Ishikawa (cell line): Measurements from ENCODE around the gene TBKBP1.

Experiments used
- CEBPB ChIP-seq: IDR thresholded peaks from 2 replicates; pipeline ENCODE4 v1.6.1; 2012
- CREB1 ChIP-seq: IDR thresholded peaks from 2 replicates; pipeline ENCODE4 v1.6.1; 2012; ENCODE audit warnings: low read depth
- EGR1 ChIP-seq: IDR thresholded peaks from 2 replicates; pipeline ENCODE4 v1.6.1; 2012
- EP300 ChIP-seq: IDR thresholded peaks from 2 replicates; pipeline ENCODE4 v1.6.1; 2012; ENCODE audit warnings: borderline replicate concordance
- FOXM1 ChIP-seq: IDR thresholded peaks from 2 replicates; pipeline ENCODE4 v1.6.1; 2012; ENCODE audit warnings: low read depth, borderline replicate concordance
- NFIC ChIP-seq: IDR thresholded peaks from 2 replicates; pipeline ENCODE4 v1.6.1; 2012
- RAD21 ChIP-seq: IDR thresholded peaks from 2 replicates; pipeline ENCODE4 v1.6.1; 2012; ENCODE audit warnings: low read depth
- TAF1 ChIP-seq: IDR thresholded peaks from 2 replicates; pipeline ENCODE4 v1.6.1; 2012; ENCODE audit warnings: low read depth, mild to moderate bottlenecking
- TCF12 ChIP-seq: IDR thresholded peaks from 2 replicates; pipeline ENCODE4 v1.6.1; 2012; ENCODE audit warnings: low read depth
- TEAD4 ChIP-seq: IDR thresholded peaks from 2 replicates; pipeline ENCODE4 v1.6.1; 2012
- YY1 ChIP-seq: IDR thresholded peaks from 2 replicates; pipeline ENCODE4 v1.6.1; 2012; ENCODE audit warnings: low read depth
- ZBTB7A ChIP-seq: IDR thresholded peaks from 2 replicates; pipeline ENCODE4 v1.6.1; 2012; ENCODE audit warnings: low read depth
- TF ChIP-seq, protein P1 (sequence below): IDR thresholded peaks from 2 replicates; pipeline ENCODE4 v1.6.1; 2012; ENCODE audit warnings: low read depth, mild to moderate bottlenecking
- TF ChIP-seq, protein P2 (sequence below): IDR thresholded peaks from 2 replicates; pipeline ENCODE4 v1.6.1; 2012
- TF ChIP-seq, protein P3 (sequence below): IDR thresholded peaks from 2 replicates; pipeline ENCODE4 v1.6.1; 2012

TBKBP1 gene

DNA sequence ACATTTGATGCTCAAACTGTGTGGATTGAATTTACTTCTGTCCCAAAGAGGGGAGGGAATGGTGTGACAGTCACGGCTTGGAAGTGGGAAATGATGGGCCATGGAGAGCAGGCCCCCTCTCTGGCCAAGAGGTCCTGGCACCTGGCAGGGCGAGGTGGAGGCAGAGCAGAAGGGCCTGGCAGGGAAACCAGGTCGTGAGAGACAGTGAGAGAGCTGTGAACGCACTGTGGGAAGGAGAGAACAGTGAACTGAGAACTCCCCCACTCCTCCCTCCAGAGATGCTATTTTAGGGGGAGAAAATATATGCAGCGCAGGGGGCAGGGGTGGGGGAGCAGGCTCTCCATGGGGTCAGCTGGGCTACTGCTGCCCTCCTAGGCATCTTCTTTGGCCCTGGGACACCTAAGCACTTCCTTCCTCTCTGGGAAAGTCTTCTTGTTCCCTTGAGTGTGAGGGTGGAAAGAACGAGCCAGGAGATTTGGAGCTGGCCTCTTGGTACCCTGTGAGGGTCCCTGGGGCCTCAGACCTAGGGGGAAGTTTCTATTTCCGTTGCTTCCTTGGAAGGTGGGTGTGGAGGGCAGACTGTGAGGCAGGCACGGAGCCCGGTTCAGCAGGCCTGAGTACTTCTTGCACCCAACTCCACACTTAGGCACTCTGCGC, 21.8 kb downstream of the TBKBP1 start:
- no peak for TF ChIP-seq CEBPB
- no peak for TF ChIP-seq EGR1
- no peak for TF ChIP-seq TEAD4
- no peak for TF ChIP-seq FOXM1
- TF ChIP-seq YY1 = no peak
- no peak for TF ChIP-seq TAF1
- TF ChIP-seq NFIC = no peak
- no peak for TF ChIP-seq ZBTB7A

DNA sequence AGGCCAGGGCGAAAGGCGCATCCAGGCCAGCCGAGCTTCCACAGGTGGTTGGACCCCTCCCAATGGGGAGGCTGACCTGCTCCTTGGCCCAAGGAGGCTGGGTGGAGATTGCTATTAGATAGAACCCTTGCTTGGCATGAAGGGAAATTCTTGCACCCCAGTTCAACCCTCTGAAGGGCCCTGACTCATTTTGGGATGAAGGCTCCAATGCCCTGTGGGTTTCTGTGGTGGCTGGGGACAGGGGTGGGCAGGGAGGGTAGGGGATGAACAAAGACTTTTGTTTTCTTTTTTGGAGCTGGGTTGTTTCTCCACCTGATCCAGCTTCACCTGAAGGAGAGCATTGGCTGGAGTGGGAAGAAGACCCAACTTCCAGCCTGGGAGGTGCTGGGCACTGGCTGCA, 22.4 kb downstream of the TBKBP1 start:
- TF ChIP-seq TCF12 = no peak
- no peak for TF ChIP-seq CEBPB
- TF ChIP-seq CREB1 = no peak
- TF ChIP-seq EP300 = no peak
- TF ChIP-seq, protein P1, sequence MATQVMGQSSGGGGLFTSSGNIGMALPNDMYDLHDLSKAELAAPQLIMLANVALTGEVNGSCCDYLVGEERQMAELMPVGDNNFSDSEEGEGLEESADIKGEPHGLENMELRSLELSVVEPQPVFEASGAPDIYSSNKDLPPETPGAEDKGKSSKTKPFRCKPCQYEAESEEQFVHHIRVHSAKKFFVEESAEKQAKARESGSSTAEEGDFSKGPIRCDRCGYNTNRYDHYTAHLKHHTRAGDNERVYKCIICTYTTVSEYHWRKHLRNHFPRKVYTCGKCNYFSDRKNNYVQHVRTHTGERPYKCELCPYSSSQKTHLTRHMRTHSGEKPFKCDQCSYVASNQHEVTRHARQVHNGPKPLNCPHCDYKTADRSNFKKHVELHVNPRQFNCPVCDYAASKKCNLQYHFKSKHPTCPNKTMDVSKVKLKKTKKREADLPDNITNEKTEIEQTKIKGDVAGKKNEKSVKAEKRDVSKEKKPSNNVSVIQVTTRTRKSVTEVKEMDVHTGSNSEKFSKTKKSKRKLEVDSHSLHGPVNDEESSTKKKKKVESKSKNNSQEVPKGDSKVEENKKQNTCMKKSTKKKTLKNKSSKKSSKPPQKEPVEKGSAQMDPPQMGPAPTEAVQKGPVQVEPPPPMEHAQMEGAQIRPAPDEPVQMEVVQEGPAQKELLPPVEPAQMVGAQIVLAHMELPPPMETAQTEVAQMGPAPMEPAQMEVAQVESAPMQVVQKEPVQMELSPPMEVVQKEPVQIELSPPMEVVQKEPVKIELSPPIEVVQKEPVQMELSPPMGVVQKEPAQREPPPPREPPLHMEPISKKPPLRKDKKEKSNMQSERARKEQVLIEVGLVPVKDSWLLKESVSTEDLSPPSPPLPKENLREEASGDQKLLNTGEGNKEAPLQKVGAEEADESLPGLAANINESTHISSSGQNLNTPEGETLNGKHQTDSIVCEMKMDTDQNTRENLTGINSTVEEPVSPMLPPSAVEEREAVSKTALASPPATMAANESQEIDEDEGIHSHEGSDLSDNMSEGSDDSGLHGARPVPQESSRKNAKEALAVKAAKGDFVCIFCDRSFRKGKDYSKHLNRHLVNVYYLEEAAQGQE = no peak
- no peak for TF ChIP-seq ZBTB7A
- TF ChIP-seq NFIC = no peak
- no peak for TF ChIP-seq YY1
- TF ChIP-seq FOXM1 = no peak
- no peak for TF ChIP-seq TEAD4
- no peak for TF ChIP-seq EGR1
- no peak for TF ChIP-seq TAF1
- TF ChIP-seq, protein P2, sequence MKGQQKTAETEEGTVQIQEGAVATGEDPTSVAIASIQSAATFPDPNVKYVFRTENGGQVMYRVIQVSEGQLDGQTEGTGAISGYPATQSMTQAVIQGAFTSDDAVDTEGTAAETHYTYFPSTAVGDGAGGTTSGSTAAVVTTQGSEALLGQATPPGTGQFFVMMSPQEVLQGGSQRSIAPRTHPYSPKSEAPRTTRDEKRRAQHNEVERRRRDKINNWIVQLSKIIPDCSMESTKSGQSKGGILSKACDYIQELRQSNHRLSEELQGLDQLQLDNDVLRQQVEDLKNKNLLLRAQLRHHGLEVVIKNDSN = no peak
- TF ChIP-seq RAD21 = no peak
- TF ChIP-seq, protein P3, sequence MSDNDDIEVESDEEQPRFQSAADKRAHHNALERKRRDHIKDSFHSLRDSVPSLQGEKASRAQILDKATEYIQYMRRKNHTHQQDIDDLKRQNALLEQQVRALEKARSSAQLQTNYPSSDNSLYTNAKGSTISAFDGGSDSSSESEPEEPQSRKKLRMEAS = no peak

GRCh38 chr17:47717261-47717697, 23.3 kb downstream of the TBKBP1 start:
- TF ChIP-seq TCF12 (no peak), ZBTB7A (no peak), RAD21 (peak; percentile 12; the same call in 1 of the 2 replicates), FOXM1 (no peak), TEAD4 (no peak)

GRCh38 chr17:47717979-47718621, 24.1 kb downstream of the TBKBP1 start:
- TF ChIP-seq FOXM1 (no peak), TCF12 (no peak), RAD21 (no peak), YY1 (no peak), EGR1 (no peak)
- TF ChIP-seq, protein P2 = no peak
- TF ChIP-seq, protein P1 = no peak

GRCh38 chr17:47718634-47719405, 24.9 kb downstream of the TBKBP1 start:
- TF ChIP-seq CEBPB (no peak), RAD21 (no peak), EGR1 (no peak), FOXM1 (no peak), TEAD4 (no peak), ZBTB7A (no peak), CREB1 (no peak), TAF1 (no peak)
- TF ChIP-seq, protein P3 = no peak
